ENCODE measurements around the gene APOM.
A peak's percentile ranks its signal among the peaks of the same experiment; 100 is the strongest.

APOM gene

GRCh38 chr6:31642798-31643570 is 12.7 kb upstream of the APOM start:
- no peaks in the 10 kb centered on the region for H3K4me1 ChIP-seq (ENCODE audit: control insufficient read depth, insufficient read depth, low read length)
- no peak overlapping the region for H3K4me3 ChIP-seq (ENCODE audit: low read depth, low read length)
- no peak overlapping the region for H3K27ac ChIP-seq (ENCODE audit: low read depth, low read length)
- H3K9me3 ChIP-seq (ENCODE audit: control insufficient read depth, insufficient read depth, low read depth, low read length): no peaks in the 10 kb centered on the region
- H3K27me3 ChIP-seq (ENCODE audit: control insufficient read depth, insufficient read depth, low read length): no peaks in the 10 kb centered on the region
- H3K9ac ChIP-seq (ENCODE audit: low read length): no peak overlapping the region
- peaks cover 91% of the 10 kb centered on the region for H3K36me3 ChIP-seq (ENCODE audit: control insufficient read depth, insufficient read depth, low read length)

GRCh38 chr6:31643818-31644454 is 11.8 kb upstream of the APOM start:
- Histone ChIP-seq H3K9me3 (ENCODE audit: control insufficient read depth, insufficient read depth, low read depth, low read length) (no peaks in the 10 kb centered on the region), H3K27ac (ENCODE audit: low read depth, low read length) (no peak overlapping the region), H3K36me3 (ENCODE audit: control insufficient read depth, insufficient read depth, low read length) (peaks cover 94% of the 10 kb centered on the region), H3K9ac (ENCODE audit: low read length) (no peak overlapping the region), H3K4me1 (ENCODE audit: control insufficient read depth, insufficient read depth, low read length) (no peaks in the 10 kb centered on the region), H3K27me3 (ENCODE audit: control insufficient read depth, insufficient read depth, low read length) (no peaks in the 10 kb centered on the region), H3K4me3 (ENCODE audit: low read depth, low read length) (no peak overlapping the region)

- no peaks in the 10 kb centered on the region for H3K27me3 ChIP-seq (ENCODE audit: control insufficient read depth, insufficient read depth, low read length)
- H3K27ac ChIP-seq (ENCODE audit: low read depth, low read length): no peak overlapping the region
- H3K9ac ChIP-seq (ENCODE audit: low read length): no peak overlapping the region
- no peak overlapping the region for H3K4me3 ChIP-seq (ENCODE audit: low read depth, low read length)
- no peaks in the 10 kb centered on the region for H3K9me3 ChIP-seq (ENCODE audit: control insufficient read depth, insufficient read depth, low read depth, low read length)
- H3K36me3 ChIP-seq (ENCODE audit: control insufficient read depth, insufficient read depth, low read length): peaks cover 92% of the 10 kb centered on the region
- no peaks in the 10 kb centered on the region for H3K4me1 ChIP-seq (ENCODE audit: control insufficient read depth, insufficient read depth, low read length)
These were observed 10.4 kb upstream of the APOM start for GRCh38 chr6:31645325-31645724.

GRCh38 chr6:31651602-31652191 is 4.0 kb upstream of the APOM start:
- H3K9me3 ChIP-seq (ENCODE audit: control insufficient read depth, insufficient read depth, low read depth, low read length): no peaks in the 10 kb centered on the region
- H3K27ac ChIP-seq (ENCODE audit: low read depth, low read length): no peak overlapping the region
- H3K9ac ChIP-seq (ENCODE audit: low read length): peak overlapping the region; percentile 98
- H3K4me3 ChIP-seq (ENCODE audit: low read depth, low read length): peak overlapping the region; percentile 85
- H3K36me3 ChIP-seq (ENCODE audit: control insufficient read depth, insufficient read depth, low read length): peaks cover 38% of the 10 kb centered on the region
- no peaks in the 10 kb centered on the region for H3K27me3 ChIP-seq (ENCODE audit: control insufficient read depth, insufficient read depth, low read length)
- no peaks in the 10 kb centered on the region for H3K4me1 ChIP-seq (ENCODE audit: control insufficient read depth, insufficient read depth, low read length)

DNA sequence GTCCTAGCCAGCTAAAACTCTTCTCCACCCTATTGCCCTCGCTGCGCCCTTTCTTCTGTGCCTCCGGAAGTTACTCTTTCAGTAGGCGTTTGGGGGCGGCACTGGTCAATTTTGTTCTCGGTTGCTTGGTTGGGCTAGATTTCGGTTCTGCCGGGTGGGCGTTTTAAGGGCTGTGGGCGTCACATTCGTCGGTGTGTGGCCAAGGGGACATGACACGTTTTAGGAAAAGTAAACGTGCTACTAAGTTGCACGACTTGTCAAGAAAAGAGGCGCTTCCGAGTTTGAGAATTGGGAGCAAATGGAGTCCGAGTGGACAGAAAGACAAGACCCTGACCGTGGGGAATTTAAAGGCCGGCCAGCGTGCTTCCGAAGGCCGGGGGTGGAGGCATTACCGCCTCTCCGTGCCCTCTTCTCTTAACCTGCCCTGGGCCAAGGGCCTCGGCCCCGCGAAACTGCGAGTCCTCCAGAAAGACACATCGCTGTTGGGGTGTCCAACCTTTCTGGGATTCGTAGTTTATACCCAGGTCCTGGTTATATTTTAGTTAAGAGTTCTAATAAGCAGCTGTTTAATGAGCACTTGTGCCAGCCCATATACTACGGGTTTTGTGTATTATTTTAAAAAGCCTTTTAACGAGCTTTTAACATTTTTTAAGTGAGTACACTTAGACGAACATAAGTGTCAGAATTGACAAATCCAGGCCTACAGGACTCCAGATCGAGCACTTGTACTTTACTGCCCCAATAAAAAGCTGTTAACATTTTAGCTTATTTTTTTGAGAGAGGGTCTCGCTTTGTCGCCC is 2.6 kb upstream of the APOM start:
- H3K36me3 ChIP-seq (ENCODE audit: control insufficient read depth, insufficient read depth, low read length): peaks cover 35% of the 10 kb centered on the region
- no peaks in the 10 kb centered on the region for H3K4me1 ChIP-seq (ENCODE audit: control insufficient read depth, insufficient read depth, low read length)
- H3K9me3 ChIP-seq (ENCODE audit: control insufficient read depth, insufficient read depth, low read depth, low read length): no peaks in the 10 kb centered on the region
- H3K27ac ChIP-seq (ENCODE audit: low read depth, low read length): peak overlapping the region; percentile 98
- peak overlapping the region; percentile 85 for H3K4me3 ChIP-seq (ENCODE audit: low read depth, low read length)
- no peaks in the 10 kb centered on the region for H3K27me3 ChIP-seq (ENCODE audit: control insufficient read depth, insufficient read depth, low read length)
- peak overlapping the region; percentile 98 for H3K9ac ChIP-seq (ENCODE audit: low read length)

GRCh38 chr6:31654574-31655348 is 933 bp upstream of the APOM start:
- peaks cover 18% of the 10 kb centered on the region for H3K36me3 ChIP-seq (ENCODE audit: control insufficient read depth, insufficient read depth, low read length)
- H3K9ac ChIP-seq (ENCODE audit: low read length): no peak overlapping the region
- no peaks in the 10 kb centered on the region for H3K27me3 ChIP-seq (ENCODE audit: control insufficient read depth, insufficient read depth, low read length)
- H3K4me1 ChIP-seq (ENCODE audit: control insufficient read depth, insufficient read depth, low read length): peaks cover 4% of the 10 kb centered on the region
- no peak overlapping the region for H3K4me3 ChIP-seq (ENCODE audit: low read depth, low read length)
- H3K27ac ChIP-seq (ENCODE audit: low read depth, low read length): no peak overlapping the region
- no peaks in the 10 kb centered on the region for H3K9me3 ChIP-seq (ENCODE audit: control insufficient read depth, insufficient read depth, low read depth, low read length)

- no peaks in the 10 kb centered on the region for H3K9me3 ChIP-seq (ENCODE audit: control insufficient read depth, insufficient read depth, low read depth, low read length)
- no peaks in the 10 kb centered on the region for H3K27me3 ChIP-seq (ENCODE audit: control insufficient read depth, insufficient read depth, low read length)
- H3K27ac ChIP-seq (ENCODE audit: low read depth, low read length): no peak overlapping the region
- peaks cover 9% of the 10 kb centered on the region for H3K4me1 ChIP-seq (ENCODE audit: control insufficient read depth, insufficient read depth, low read length)
- H3K9ac ChIP-seq (ENCODE audit: low read length): no peak overlapping the region
- H3K36me3 ChIP-seq (ENCODE audit: control insufficient read depth, insufficient read depth, low read length): peaks cover 19% of the 10 kb centered on the region
- no peak overlapping the region for H3K4me3 ChIP-seq (ENCODE audit: low read depth, low read length)
These were observed 1.9 kb downstream of the APOM start for GRCh38 chr6:31657406-31658157.

DNA sequence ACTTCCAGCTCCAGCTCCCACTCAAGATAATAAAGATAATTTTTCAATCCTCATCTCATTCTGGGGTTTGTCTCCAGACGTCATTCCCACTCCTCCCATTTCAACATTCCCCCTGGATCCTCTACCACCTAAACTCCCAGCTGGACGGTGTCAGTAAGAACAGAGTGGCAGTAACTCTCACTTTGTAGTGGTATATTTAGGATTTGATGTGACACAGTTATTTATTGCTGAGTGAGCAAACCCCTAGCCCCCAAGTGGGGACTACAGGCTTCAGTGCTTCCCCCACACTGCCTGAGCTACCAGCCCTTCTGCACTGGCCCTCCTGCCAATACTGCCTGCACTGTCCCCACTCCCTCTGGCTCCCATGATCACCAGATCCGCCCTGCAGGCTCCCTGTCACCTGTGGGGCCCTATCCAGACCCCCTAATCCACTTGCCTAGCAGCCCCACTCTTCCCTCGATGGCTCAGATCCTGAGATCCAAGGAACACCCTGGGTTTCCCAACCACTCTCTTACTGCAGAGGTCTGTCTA is 2.5 kb downstream of the APOM start:
- no peaks in the 10 kb centered on the region for H3K27me3 ChIP-seq (ENCODE audit: control insufficient read depth, insufficient read depth, low read length)
- no peak overlapping the region for H3K9ac ChIP-seq (ENCODE audit: low read length)
- H3K27ac ChIP-seq (ENCODE audit: low read depth, low read length): no peak overlapping the region
- H3K4me3 ChIP-seq (ENCODE audit: low read depth, low read length): no peak overlapping the region
- H3K9me3 ChIP-seq (ENCODE audit: control insufficient read depth, insufficient read depth, low read depth, low read length): no peaks in the 10 kb centered on the region
- H3K36me3 ChIP-seq (ENCODE audit: control insufficient read depth, insufficient read depth, low read length): peaks cover 24% of the 10 kb centered on the region
- peaks cover 9% of the 10 kb centered on the region for H3K4me1 ChIP-seq (ENCODE audit: control insufficient read depth, insufficient read depth, low read length)

DNA sequence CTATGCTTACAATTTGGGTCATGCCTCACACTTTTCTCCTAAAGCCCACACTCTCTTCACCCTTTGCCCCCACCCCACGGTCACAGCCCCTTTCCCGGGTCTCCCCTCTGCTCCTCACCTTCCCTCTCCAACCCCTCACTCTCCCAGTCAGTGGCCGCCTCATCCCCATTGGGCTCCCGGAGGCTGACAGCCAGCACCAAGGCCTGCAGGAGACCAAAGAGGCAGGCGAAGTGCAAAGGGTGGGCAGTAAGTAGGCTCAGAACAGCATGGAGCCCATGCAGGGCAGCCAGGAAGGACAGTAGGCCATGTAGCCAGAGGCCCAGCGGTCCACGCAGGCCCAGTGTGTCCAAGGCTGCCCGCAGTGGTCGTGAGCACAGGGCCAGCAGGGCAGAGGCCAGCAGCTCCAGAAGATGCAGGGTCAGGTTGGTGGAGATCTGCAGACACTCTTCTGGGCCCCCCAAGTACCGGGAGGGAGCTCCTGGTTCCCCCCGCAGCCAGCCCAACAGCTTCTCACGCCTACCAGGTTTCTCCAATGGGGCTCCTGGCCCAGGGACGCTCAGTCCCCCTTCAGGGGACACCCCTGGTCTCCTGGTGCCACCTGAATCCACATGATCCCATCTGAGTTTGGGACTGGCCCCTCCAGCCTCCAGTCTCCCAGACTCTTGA is 3.4 kb downstream of the APOM start:
- H3K27me3 ChIP-seq (ENCODE audit: control insufficient read depth, insufficient read depth, low read length): no peaks in the 10 kb centered on the region
- no peaks in the 10 kb centered on the region for H3K9me3 ChIP-seq (ENCODE audit: control insufficient read depth, insufficient read depth, low read depth, low read length)
- H3K27ac ChIP-seq (ENCODE audit: low read depth, low read length): no peak overlapping the region
- peak overlapping the region; percentile 99 for H3K9ac ChIP-seq (ENCODE audit: low read length)
- peak overlapping the region; percentile 97 for H3K4me3 ChIP-seq (ENCODE audit: low read depth, low read length)
- H3K36me3 ChIP-seq (ENCODE audit: control insufficient read depth, insufficient read depth, low read length): peaks cover 33% of the 10 kb centered on the region
- H3K4me1 ChIP-seq (ENCODE audit: control insufficient read depth, insufficient read depth, low read length): peaks cover 17% of the 10 kb centered on the region

Data from HUES6 (cell line).